Bone marrow (tissue), 2 donors: ENCODE data around the gene FOXA3.

Source experiments
- DNase-seq, 2 donors: peaks; one replicate each; lab custom pipeline; 2025; lab: John Stamatoyannopoulos, UW

Gene FOXA3

GRCh38 chr19:45863840-45864628 is at the start of gene FOXA3:
Gene FOXA3, plus strand, starts transcription at chr19:45864326. Its CDS starts 131 bp downstream, at chr19:45864457.
- peak; percentile 19 to 42 for DNase-seq

DNA sequence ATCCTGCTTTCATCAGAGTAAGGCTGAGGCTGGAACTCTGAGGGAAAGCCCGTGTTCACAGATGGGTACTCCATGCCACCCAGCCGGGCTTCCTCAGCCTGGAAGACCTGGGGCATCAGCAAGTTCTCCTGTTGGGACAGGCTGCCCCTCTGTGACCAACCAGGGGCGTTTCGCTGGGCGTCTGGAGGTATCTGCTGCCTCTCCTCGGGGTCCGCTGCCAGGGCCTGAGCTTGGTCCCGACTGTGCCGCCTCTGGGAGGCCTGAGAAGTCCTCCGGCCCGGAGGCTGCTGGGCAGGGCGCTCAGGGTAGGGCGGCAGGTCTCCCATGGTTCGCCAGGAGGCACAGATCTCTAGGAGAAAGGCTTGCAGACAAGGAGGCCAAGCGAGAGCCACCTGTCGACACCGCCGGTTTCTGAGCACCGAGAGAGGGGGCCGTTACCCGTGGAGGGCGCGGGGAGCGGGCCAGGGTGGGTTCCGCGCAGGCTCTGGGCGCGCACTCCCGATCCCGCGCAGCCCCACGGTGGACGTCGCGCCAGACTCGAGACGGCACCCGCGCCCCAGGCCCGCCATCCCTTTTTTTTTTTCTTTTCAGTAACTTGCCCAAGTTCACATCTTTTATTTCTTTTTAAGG is 49.2 kb upstream of the FOXA3 start, which contains the start of gene RSPH6A:
TSS of gene RSPH6A (minus strand) at position 458 of the 630 bp plus-strand sequence. CDS start at position 326, 132 bp downstream.
- no peak for DNase-seq

- DNase-seq = peak in 1 of 2 donors; percentile 13
Measured at GRCh38 chr19:45815481-45816216, 48.5 kb upstream of the FOXA3 start.

DNA sequence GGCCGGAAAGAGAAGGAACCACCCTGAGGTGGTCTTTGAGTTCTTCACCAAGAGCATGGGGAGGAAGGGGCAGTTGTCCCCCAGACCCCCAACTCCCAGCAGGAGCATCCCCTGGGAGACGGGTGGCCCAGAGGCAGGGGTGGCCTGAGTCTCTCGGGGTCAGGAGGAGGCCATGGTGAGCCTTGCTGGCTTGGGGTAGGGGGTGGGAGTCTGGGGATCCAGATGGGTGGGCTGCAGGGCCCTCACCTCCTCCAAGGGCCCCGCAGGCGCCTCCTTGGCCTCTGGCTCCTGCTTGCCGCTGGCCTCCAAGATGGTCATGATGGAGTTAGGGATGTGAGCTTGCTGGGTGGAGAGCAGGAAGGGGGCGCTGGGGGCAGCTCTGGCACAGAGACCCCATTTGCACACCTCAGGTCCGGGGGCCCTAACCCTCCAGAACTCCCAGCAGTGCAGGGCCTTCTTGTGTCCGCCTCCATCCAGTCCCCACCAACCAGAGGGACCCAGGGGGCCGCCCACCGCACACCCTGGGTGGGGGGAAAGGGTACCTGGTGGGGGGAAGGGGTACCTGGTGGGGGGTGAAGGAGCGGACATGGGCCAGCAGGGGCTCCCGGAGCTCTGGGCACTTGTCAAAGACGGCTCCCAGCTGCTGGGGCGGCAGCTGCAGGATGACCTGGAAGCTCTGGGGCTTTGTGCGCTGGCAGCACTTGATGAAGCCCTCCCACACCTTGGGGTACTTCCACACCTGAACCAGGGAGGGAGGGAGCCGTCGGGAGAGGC is 47.7 kb upstream of the FOXA3 start:
- no peak for DNase-seq

DNA sequence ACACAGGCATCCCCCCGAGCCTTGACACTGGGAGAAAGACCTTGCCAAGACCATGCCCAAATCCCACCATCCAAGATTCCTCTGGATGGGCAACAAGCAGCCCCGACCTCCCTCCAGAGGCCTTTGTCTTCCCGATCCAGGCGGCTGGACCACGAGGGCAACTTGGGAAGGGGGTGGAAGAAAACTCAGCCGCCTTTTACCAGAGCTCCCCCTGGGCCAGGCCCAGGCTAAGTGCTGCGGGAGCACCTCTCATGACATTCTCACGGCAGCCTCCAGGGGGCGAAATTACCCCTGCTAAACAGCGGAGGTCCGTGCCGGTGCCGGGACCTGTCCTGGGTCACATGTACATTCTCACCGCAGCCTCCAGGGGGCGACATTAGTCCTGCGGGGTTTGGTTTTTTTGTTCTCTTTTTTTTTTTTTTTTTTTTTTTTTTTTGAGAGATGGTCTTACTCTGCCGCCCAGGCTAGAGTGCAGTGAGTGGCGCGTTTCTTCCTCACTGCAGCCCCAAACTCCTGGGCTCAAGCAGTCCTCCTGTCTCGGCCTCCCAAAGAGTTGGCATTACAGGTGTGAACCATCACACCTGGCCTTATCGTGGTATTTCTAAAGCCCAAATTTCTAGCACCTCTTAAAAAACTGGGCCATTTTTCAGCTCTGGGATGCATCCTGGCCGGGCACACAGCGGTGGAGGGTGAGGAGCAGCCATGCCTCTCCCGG is 47.0 kb upstream of the FOXA3 start:
- DNase-seq = peak; percentile 83 to 91

GRCh38 chr19:45817725-45818301 is 46.3 kb upstream of the FOXA3 start:
- DNase-seq = no peak

GRCh38 chr19:45819769-45820168 is 44.4 kb upstream of the FOXA3 start:
- DNase-seq = no peak

DNA sequence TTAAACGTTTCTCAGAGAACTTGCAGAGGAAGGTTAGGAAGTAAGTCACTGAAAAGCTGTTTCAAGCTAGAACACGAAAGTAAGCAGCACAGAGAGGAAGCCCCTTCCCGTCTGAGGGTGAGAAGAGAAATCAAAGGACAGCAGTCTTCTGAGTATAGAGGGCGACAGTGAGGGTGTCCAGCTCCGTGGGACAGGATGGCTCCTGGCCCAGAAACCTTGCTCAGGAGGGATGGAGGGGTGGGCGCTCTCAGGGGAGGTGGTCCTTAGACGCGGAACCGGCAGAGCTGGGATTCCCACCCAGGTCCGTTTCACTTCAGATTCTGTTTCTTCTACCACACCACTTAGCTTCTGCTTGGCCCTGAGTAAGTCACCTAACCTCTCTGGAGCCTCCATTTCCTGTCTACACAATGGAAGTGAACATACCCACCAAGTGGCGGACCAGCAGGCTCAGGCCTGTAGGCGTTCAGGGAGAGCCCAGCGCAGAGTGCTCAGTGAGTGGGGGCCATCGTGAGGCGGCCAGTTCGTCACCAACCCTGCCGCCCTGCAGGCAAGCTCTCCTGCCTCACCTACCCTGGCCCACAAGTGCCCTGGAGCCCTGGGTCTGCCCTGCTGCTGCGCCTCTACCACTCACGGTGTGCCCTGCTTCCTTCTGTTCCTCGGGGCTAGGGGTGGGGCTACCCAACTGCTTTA is 43.6 kb upstream of the FOXA3 start:
- no peak for DNase-seq

GRCh38 chr19:45821103-45821521 is 43.0 kb upstream of the FOXA3 start:
- DNase-seq = no peak

DNA sequence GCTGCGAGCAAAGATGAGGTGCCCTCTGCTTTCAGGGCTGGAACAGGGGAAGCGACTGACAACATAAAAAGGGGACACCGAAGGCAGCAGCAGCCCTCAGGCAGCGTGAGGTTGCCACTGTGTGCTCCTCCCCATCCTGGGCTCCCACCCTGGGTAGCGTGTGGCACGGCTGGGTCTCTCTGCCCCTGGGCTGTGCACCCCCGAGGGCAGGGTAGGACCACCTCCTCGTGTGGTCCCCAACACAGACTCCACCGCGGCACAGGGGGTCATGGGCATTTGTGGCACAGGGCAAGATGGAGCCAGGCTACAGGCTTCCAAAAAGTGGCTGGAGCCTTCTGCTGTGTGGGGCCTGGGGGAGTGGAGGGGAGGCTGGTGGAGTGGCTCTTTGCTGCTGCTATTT is 42.6 kb upstream of the FOXA3 start:
- no peak for DNase-seq

DNA sequence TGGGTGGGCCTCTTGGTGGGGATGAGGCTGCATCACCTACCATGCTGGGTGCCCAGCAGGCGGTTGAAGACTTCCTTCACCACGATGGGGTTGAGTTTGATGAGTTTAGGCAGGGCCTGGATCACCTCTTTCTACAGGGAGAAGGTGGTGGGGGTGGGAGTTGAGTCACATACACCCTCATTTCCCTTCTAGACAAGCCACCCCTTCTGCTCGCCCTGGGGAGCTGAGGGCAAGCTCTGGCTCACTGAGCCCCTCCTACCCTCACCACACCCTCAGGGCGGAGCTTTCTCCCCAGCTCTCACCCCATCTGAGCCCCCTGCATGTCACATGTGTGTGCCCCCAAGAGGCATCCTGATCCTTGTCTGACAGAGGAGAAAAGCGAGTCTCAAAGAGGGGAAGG is 41.4 kb upstream of the FOXA3 start:
- DNase-seq = no peak

- DNase-seq = no peak
Measured at GRCh38 chr19:45823182-45823581, 40.9 kb upstream of the FOXA3 start.

DNA sequence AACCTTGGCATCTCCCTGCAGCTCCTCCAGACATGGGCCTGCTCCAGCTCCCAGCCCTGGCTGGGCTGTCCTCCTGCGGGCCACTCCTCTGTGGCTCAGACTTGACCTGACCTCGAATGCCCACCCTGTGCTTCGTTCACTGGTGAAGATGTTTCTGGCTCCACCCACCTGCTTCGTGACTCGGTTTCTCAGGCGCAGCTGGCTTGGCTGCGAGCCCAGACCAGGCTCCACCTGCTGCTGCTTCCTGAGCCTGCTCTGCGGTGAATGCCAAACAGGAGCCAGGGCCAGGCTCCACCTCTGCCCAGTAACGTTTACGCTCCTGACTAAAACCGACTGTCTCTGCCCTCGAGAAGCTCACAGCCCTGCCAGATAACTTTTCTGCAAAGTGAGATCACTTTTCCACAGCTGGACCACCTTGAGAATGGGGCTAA is 40.1 kb upstream of the FOXA3 start:
- no peak for DNase-seq

DNA sequence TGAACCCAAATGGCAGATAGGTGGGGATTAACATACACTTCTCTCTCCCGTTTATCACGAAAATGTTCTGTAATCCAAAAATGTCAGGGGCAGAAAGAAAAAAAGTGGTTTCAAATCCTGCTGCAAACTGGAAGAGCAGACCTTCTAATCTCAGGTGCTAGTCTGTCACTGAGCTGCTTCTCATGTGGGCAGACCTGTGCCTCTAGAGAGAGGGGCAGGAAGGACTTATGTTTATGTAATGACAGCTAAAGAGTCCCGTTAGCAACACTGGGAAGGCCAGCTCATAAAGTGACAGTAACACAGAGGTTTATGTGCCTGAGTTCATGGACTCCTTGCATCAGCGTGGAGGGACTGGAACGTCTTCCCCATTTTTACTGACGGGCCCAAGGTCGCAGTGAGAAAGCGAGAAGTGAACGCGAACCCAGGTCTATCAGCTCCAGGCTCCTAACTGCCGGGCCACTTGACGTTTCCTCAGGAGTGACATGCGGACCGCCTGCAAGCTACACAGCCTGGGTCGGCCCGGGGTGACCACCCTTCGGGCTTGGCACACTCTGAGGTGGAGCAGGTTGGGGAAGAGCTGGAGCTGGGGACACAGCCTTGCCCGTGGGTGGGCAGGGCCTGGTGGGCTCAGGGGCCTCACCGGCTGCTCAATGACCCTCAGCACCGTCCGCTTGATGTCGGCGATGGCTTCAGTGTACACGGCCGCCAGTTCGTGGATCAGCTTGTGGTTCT is 39.4 kb upstream of the FOXA3 start:
- DNase-seq = no peak

GRCh38 chr19:45825263-45825605 is 38.9 kb upstream of the FOXA3 start:
- no peak for DNase-seq

GRCh38 chr19:45825917-45826893 is 37.9 kb upstream of the FOXA3 start:
- no peak for DNase-seq

- no peak for DNase-seq
Measured at GRCh38 chr19:45826934-45827333, 37.2 kb upstream of the FOXA3 start.

DNA sequence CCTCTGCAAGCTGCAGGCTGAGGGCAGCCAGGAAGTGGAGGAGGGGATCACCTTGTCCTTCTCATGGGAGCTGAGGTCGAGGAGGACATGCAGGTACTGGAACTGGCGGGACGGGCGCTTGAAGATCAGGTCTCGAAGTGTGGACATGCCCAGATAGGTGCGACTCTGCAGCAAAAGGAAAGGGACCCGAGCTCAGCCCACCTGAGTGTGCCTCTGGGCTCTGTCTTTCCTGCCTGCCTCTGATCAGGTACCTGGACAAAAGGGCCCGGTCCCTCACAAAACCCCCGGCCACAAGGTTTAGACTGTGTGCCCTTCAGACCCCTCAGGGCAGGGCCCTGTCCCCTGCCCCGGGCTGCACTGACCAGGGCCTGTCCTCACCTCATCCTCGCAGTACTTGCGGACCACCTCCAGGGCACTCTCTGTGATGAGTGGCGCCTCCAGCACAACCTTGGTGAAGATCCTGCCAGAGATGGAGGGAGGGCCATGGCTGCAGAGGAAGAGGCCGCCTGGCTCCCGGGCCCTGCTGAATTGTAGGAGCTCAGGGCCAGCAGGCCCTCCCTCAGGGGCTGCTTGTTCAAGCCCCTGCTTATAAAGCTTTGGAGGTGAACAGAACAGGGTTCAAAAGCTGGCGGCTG is 36.5 kb upstream of the FOXA3 start:
- no peak for DNase-seq
